ENCODE results near the gene HDGFL3.
"Not testable (repeated sequence)": the region's sequence is repeated elsewhere in the genome, so short reads cannot be mapped to it uniquely, and the experiment has no call there.

- TF ChIP-seq EZH2, CTCF, EZH2phosphoT487 (IDR thresholded peaks at IDR 0.05): not testable (repeated sequence)
These were observed 115.7 kb downstream of the HDGFL3 start for GRCh38 chr15:83091965-83092308.

Measured in neural progenitor cell (in vitro differentiated cells).